ENCODE results near the gene APH1A. TPM values are rescaled to one million over a fixed set of nuclear protein-coding genes. Genes with fewer than 3 reads are reported as not detected.

The APH1A gene
- total and polyA plus RNA-seq, 9 of the 15 experiments (the other 6 are each of a cell fraction or from before 2014, with no cell fraction given) = 5.6 to 123 (median 77.0) TPM

DNA sequence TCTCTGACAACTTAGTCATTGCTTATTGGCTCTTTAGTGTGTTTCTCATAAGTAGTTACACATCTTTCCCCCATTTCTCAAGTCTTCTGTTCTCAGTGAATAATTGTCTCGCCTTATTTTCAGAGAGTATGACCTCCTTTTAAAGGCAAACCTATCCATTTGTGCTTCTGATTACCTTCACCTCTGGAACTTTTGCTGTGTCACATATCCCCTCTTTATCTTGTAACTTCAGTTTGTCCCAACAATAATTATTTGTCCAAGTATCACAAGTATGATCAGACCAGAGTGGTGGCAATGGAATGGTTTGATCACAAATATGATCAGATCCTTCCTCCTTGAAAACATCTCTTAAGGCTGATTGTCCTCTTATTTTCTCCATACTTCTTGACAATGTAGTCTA is 19.6 kb upstream of the APH1A start:
- no TSS peak for BruUV-seq (replicated peaks)
- FAIRE-seq (peak; percentile 54), DNase-seq (ENCODE audit: extremely low read depth in 1 of 4, low spot score in 3 of 4) (no peak), ATAC-seq (no peak)
- H2AFZ ChIP-seq (ENCODE audit: low read depth, low read length) = peak overlapping the region; percentile 86
- H3K27ac ChIP-seq (ENCODE audit: extremely low read depth, low read depth, low read length) = peak overlapping the region; percentile 20; the same call in 2 of the 3 replicates
- H3K36me3 ChIP-seq (ENCODE audit: control insufficient read depth, insufficient read depth, low read length) = no peaks in the 10 kb centered on the region
- no peak overlapping the region for H3K4me3 ChIP-seq
- H3K27me3 ChIP-seq (ENCODE audit: control insufficient read depth in 2 of 2, insufficient read depth in 2 of 2, low read length in 2 of 2) = no peaks in the 10 kb centered on the region
- POLR2A ChIA-PET = interaction anchor here (3.9 kb wide), 1 partner anchor 16 kb away, joined by 15 read pairs; the partner anchor contains the start of gene C1orf54
- CTCF ChIA-PET (ENCODE audit: low intra/inter-chr PET ratio) = no interaction called here
- H3K4me2 ChIP-seq (ENCODE audit: insufficient read depth, low read length) = peak overlapping the region; percentile 47
- 29% methylated on average over 1 of the region's 1 CpG for WGBS (ENCODE audit: insufficient coverage, low coverage, missing lambda C conversion rate)
- no peaks in the 10 kb centered on the region for H3K9me3 ChIP-seq (replicated peaks; ENCODE audit: control insufficient read depth, insufficient read depth, low read depth, low read length)
- no peaks in the 10 kb centered on the region for H3K9me1 ChIP-seq (ENCODE audit: control insufficient read depth, insufficient read depth, low read length)
- H4K20me1 ChIP-seq (replicated peaks; ENCODE audit: control insufficient read depth, insufficient read depth, low read length) = no peaks in the 10 kb centered on the region
- in situ Hi-C loops (cut with MboI) (no loop called here), intact Hi-C loops (cut with micrococcal nuclease) (no loop called here)
- TF ChIP-seq SMARCA4 (IDR thresholded peaks at IDR 0.05) (0 out of 2 replicates have a peak, but pooled peaks have one; percentile 25), NFE2 (IDR thresholded peaks at IDR 0.05; ENCODE audit: low read depth) (peak; percentile 55; the same call in 1 of the 2 replicates), DPF2 (IDR thresholded peaks at IDR 0.05) (peak; percentile 48; the same call in 1 of the 2 replicates), ZNF639 (CRISPR knock-in tag; conservative IDR thresholded peaks at IDR 0.05 in 1 of 2, IDR thresholded peaks at IDR 0.05 in 1 of 2) (no peak), ARID1B (IDR thresholded peaks at IDR 0.05) (peak; percentile 30; the same call in 1 of the 2 replicates), C11orf30 (IDR thresholded peaks at IDR 0.05; ENCODE audit: low read depth) (peak; percentile 60; the same call in 1 of the 2 replicates), FOXM1 (IDR thresholded peaks at IDR 0.05; ENCODE audit: low read depth) (no peak), FOXM1 (CRISPR knock-in tag; IDR thresholded peaks at IDR 0.05; ENCODE audit: low read depth) (no peak), ZNF316 (IDR thresholded peaks at IDR 0.05) (peak; percentile 66), ZBTB17 (CRISPR knock-in tag; IDR thresholded peaks at IDR 0.05) (no peak), ZFP91 (CRISPR knock-in tag; IDR thresholded peaks at IDR 0.05) (0 out of 2 replicates have a peak, but pooled peaks have one; percentile 47)
- H3K4me1 ChIP-seq (replicated peaks in 1 of 2; ENCODE audit: control insufficient read depth in 2 of 2, insufficient read depth in 2 of 2, low read length in 2 of 2) = peaks cover 14 to 29% of the 10 kb centered on the region in 2 experiments
- no peak overlapping the region for H3K9ac ChIP-seq (ENCODE audit: insufficient read depth in 1 of 2, low read depth in 2 of 2, low read length in 2 of 2)
- H3K79me2 ChIP-seq (ENCODE audit: control insufficient read depth, insufficient read depth, low read length) = peaks cover 2% of the 10 kb centered on the region; the same call in 1 of the 3 replicates

Measured in K562 (cell line).